IMR-90 (cell line): ENCODE results near the gene ROGDI. TPM values are rescaled to one million over a fixed set of nuclear protein-coding genes. Genes with fewer than 3 reads are reported as not detected.

ENCODE experiments used
- ATAC-seq: fragments of 200-7000 bp; cut with Tn5 transposase; 2 replicates; pipeline ENCODE4 v1.9.1; 2020; ENCODE audit warnings: low read depth, mild to moderate bottlenecking, moderate library complexity
- BruUV-seq: library from RNA; stranded (reverse); fragments of 400-500 nt; replicated peaks from 2 replicates; lab custom pipeline; 2021; lab: Mats Ljungman, UMichigan
- CTCF ChIA-PET: fragments of 300-600 bp; formaldehyde crosslinking; extraction: SDS; loops from one replicate; lab custom pipeline; 2021; ENCODE audit warnings: antibody characterized with exemption; lab: Yijun Ruan, JAX
- POLR2A ChIA-PET: fragments of 300-600 bp; sonication (Branson Sonifier 250); formaldehyde crosslinking; loops from one replicate; lab custom pipeline; 2022; ENCODE audit warnings: antibody characterized with exemption; ENCODE audit not compliant: unreplicated experiment; lab: Charles Lee
- DNase-seq: peaks from one replicate; pipeline ENCODE4 v3.0.0; 2013
- H2AFZ ChIP-seq: replicated peaks from 2 replicates; pipeline ENCODE3; 2013; ENCODE audit warnings: low read length, mild to moderate bottlenecking; ENCODE audit not compliant: poor library complexity
- H2AK5ac ChIP-seq: 2 replicates; pipeline ENCODE4 v1.6.1; 2013; ENCODE audit warnings: low read depth, low read length, inconsistent platforms
- H2AK9ac ChIP-seq: replicated peaks from 2 replicates; pipeline ENCODE3; 2013; ENCODE audit warnings: mild to moderate bottlenecking, low read depth, low read length, moderate library complexity; ENCODE audit not compliant: poor library complexity
- H2BK120ac ChIP-seq: 2 replicates; pipeline ENCODE4 v1.6.1; 2013; ENCODE audit warnings: low read depth, low read length, inconsistent platforms
- H2BK15ac ChIP-seq: 3 replicates; pipeline ENCODE4 v1.6.1; 2013; ENCODE audit warnings: low read depth, low read length, inconsistent platforms
- H2BK20ac ChIP-seq: 2 replicates; pipeline ENCODE4 v1.6.1; 2013; ENCODE audit warnings: low read depth, mild to moderate bottlenecking, inconsistent platforms, low read length, moderate library complexity
- H2BK5ac ChIP-seq: 2 replicates; pipeline ENCODE4 v1.6.1; 2013; ENCODE audit warnings: mild to moderate bottlenecking, low read depth, low read length, inconsistent platforms; ENCODE audit not compliant: poor library complexity, severe bottlenecking
- H3K14ac ChIP-seq: replicated peaks from 2 replicates; pipeline ENCODE4 v1.6.1; 2013; ENCODE audit warnings: low read depth, low read length, inconsistent platforms
- H3K18ac ChIP-seq: 2 replicates; pipeline ENCODE4 v1.6.1; 2013; ENCODE audit warnings: low read depth, low read length, control low read depth
- H3K23ac ChIP-seq: 2 replicates; pipeline ENCODE4 v1.6.1; 2013; ENCODE audit warnings: low read depth, low read length, inconsistent platforms
- H3K27ac ChIP-seq: 2 replicates; pipeline ENCODE4 v1.5.1; 2013; ENCODE audit warnings: mild to moderate bottlenecking, control low read depth, low read length; ENCODE audit not compliant: insufficient read depth
- H3K27me3 ChIP-seq: 2 replicates; pipeline ENCODE4 v1.6.1; 2013; ENCODE audit warnings: low read length; ENCODE audit not compliant: control insufficient read depth, insufficient read depth
- H3K36me3 ChIP-seq: 2 replicates; pipeline ENCODE4 v1.6.1; 2013; ENCODE audit warnings: low read length, mixed read lengths; ENCODE audit not compliant: control insufficient read depth, insufficient read depth
- H3K4ac ChIP-seq: 2 replicates; pipeline ENCODE4 v1.6.1; 2013; ENCODE audit warnings: low read depth, low read length, inconsistent platforms
- H3K4me1 ChIP-seq: 2 replicates; pipeline ENCODE4 v1.6.1; 2013; ENCODE audit warnings: low read length, mixed read lengths; ENCODE audit not compliant: control insufficient read depth, insufficient read depth
- H3K4me2 ChIP-seq: 2 replicates; pipeline ENCODE4 v1.6.1; 2013; ENCODE audit warnings: low read depth, mild to moderate bottlenecking, control low read depth, low read length, moderate library complexity
- H3K4me3 ChIP-seq: 2 replicates; pipeline ENCODE4 v1.5.1; 2013; ENCODE audit warnings: low read depth, mild to moderate bottlenecking, control low read depth, low read length, moderate library complexity; ENCODE audit not compliant: insufficient read depth
- H3K56ac ChIP-seq: 2 replicates; pipeline ENCODE4 v1.6.1; 2013; ENCODE audit warnings: low read length, inconsistent platforms; ENCODE audit not compliant: insufficient read depth; ENCODE audit errors: extremely low read depth
- H3K79me1 ChIP-seq, 2 experiments: 2 replicates each; pipeline ENCODE4 v1.6.1; 2013; ENCODE audit warnings: low read length in 2 of 2, inconsistent platforms in 1 of 2, low read depth in 1 of 2
- H3K9ac ChIP-seq: 2 replicates; pipeline ENCODE4 v1.6.1; 2013; ENCODE audit warnings: low read depth, low read length, control low read depth
- H3K9me1 ChIP-seq: 2 replicates; pipeline ENCODE4 v1.6.1; 2013; ENCODE audit warnings: low read length, inconsistent platforms; ENCODE audit not compliant: insufficient read depth
- H3K9me3 ChIP-seq: 2 replicates; pipeline ENCODE4 v1.6.1; 2013; ENCODE audit warnings: low read length; ENCODE audit not compliant: control insufficient read depth, insufficient read depth
- H4K20me1 ChIP-seq: 2 replicates; pipeline ENCODE4 v1.6.1; 2013; ENCODE audit warnings: low read length, inconsistent platforms; ENCODE audit not compliant: insufficient read depth
- H4K5ac ChIP-seq: 2 replicates; pipeline ENCODE4 v1.6.1; 2013; ENCODE audit warnings: mild to moderate bottlenecking, low read depth, low read length, control low read depth
- H4K8ac ChIP-seq, 2 experiments: 2 replicates each; pipeline ENCODE4 v1.6.1; 2013; ENCODE audit warnings: low read depth in 2 of 2, low read length in 2 of 2, control low read depth in 1 of 2, inconsistent platforms in 1 of 2
- H4K91ac ChIP-seq: 2 replicates; pipeline ENCODE4 v1.6.1; 2013; ENCODE audit warnings: low read depth, low read length, inconsistent platforms; ENCODE audit not compliant: insufficient read depth
- CEBPB ChIP-seq: IDR thresholded peaks from 2 replicates; pipeline ENCODE4 v1.6.1; 2012; ENCODE audit warnings: low read depth, low read length, improper control_type of control experiment
- CHD1 ChIP-seq: IDR thresholded peaks from 2 replicates; pipeline ENCODE4 v1.6.1; 2012; ENCODE audit warnings: low read depth, low read length, improper control_type of control experiment
- CTCF ChIP-seq: conservative IDR thresholded peaks from 2 replicates; pipeline ENCODE4 v1.5.1; 2012; ENCODE audit warnings: mild to moderate bottlenecking, low read depth, low read length, improper control_type of control experiment
- ELK1 ChIP-seq: fragments of 150-350 bp; IDR thresholded peaks from 2 replicates; pipeline ENCODE4 v1.6.1; 2016; ENCODE audit warnings: low read depth, mild to moderate bottlenecking, low read length, moderate library complexity, borderline replicate concordance
- MAFK ChIP-seq: IDR thresholded peaks from 2 replicates; pipeline ENCODE4 v1.6.1; 2012; ENCODE audit warnings: low read depth, low read length, improper control_type of control experiment
- MAZ ChIP-seq: IDR thresholded peaks from 2 replicates; pipeline ENCODE4 v1.6.1; 2012; ENCODE audit warnings: low read depth, mild to moderate bottlenecking, low read length, improper control_type of control experiment, moderate library complexity, borderline replicate concordance
- MXI1 ChIP-seq: IDR thresholded peaks from 2 replicates; pipeline ENCODE4 v1.6.1; 2012; ENCODE audit warnings: low read depth, mild to moderate bottlenecking, low read length, moderate library complexity, borderline replicate concordance
- NFE2L2 ChIP-seq: fragments of 150-350 bp; IDR thresholded peaks from 2 replicates; pipeline ENCODE4 v1.6.1; 2016; ENCODE audit warnings: low read depth, mild to moderate bottlenecking, low read length
- POLR2A ChIP-seq: IDR thresholded peaks from 2 replicates; pipeline ENCODE4 v1.6.1; 2012; ENCODE audit warnings: mild to moderate bottlenecking, low read depth, low read length
- RAD21 ChIP-seq: IDR thresholded peaks from 2 replicates; pipeline ENCODE4 v1.6.1; 2012; ENCODE audit warnings: low read length, improper control_type of control experiment
- RCOR1 ChIP-seq: IDR thresholded peaks from 2 replicates; pipeline ENCODE4 v1.6.1; 2012; ENCODE audit warnings: mild to moderate bottlenecking, low read length, improper control_type of control experiment; ENCODE audit not compliant: insufficient replicate concordance
- USF2 ChIP-seq: fragments of 150-350 bp; IDR thresholded peaks from 2 replicates; pipeline ENCODE4 v1.6.1; 2017; ENCODE audit warnings: mild to moderate bottlenecking, antibody characterized with exemption, low read length, low read depth
- WGBS, 2 experiments: methylation state at CpG; one replicate each; pipeline versions ENCODE4 v1.1.5 to v1.1.7; 2013; ENCODE audit warnings: missing lambda C conversion rate in 2 of 2; ENCODE audit not compliant: insufficient read length in 1 of 2; ENCODE audit errors: extremely low coverage in 2 of 2; 5-methylcytosine and 5-hydroxymethylcytosine counted together
- dilution Hi-C: fragments of 300-500 bp; cut with HindIII; formaldehyde crosslinking; loops from one replicate; pipeline ENCODE4 v1.14.3; 2018; ENCODE audit warnings: low sequenced_read_pairs; ENCODE audit not compliant: unreplicated experiment
- in situ Hi-C: fragments of 300-500 bp; cut with MboI; formaldehyde crosslinking; loops from 3 replicates; pipeline ENCODE4 v1.14.3; 2019; ENCODE audit warnings: low sequenced_read_pairs, inconsistent platforms, mixed read lengths
- intact Hi-C: fragments of 100-400 bp; cut with micrococcal nuclease; formaldehyde crosslinking; loops from 2 replicates; pipeline ENCODE4 v1.10.0; 2022
- polyA plus RNA-seq, 3 experiments: library from polyadenylated mRNA; depleted of rRNA; stranded (reverse); fragments of >200 nt; gene quantifications; 2 replicates each; pipeline ENCODE4 v1.2.3, GENCODE V29; 2012; ENCODE audit warnings: low replicate concordance in 1 of 3
- total RNA-seq: library from RNA; depleted of rRNA; stranded (reverse); fragments of >200 nt; gene quantifications from 2 replicates; pipeline ENCODE4 v1.2.3, GENCODE V29; 2012

Gene ROGDI
- total and polyA plus RNA-seq, 2 of the 4 experiments (the other 2 are of a cell fraction): 13.6 to 27.1 TPM

- CTCF ChIA-PET: no interaction called here
- Histone ChIP-seq H2BK120ac (no peak overlapping the region), H3K27ac (no peak overlapping the region), H3K36me3 (no peaks in the 10 kb centered on the region), H3K4me2 (no peak overlapping the region), H3K4me3 (no peak overlapping the region), H2AK9ac (peak overlapping the region; percentile 28), H3K9me1 (0 out of 2 replicates have a peak, but pooled peaks cover 3% of the 10 kb centered on the region), H2BK5ac (no peak overlapping the region), H3K4me1 (no peaks in the 10 kb centered on the region), H2AFZ (peak overlapping the region; percentile 32), H3K4ac (no peak overlapping the region), H3K56ac (no peak overlapping the region), H3K9ac (no peak overlapping the region), H3K9me3 (no peaks in the 10 kb centered on the region), H2BK15ac (no peak overlapping the region), H4K8ac (no peak overlapping the region), H3K79me1 (no peaks in the 10 kb centered on the region), H3K23ac (no peak overlapping the region), H2BK20ac (no peak overlapping the region), H2AK5ac (0 out of 2 replicates have a peak overlapping the region, but pooled peaks have one; percentile 8), H4K91ac (no peak overlapping the region), H4K20me1 (no peaks in the 10 kb centered on the region), H3K14ac (no peak overlapping the region), H3K18ac (no peak overlapping the region), H3K27me3 (no peaks in the 10 kb centered on the region; the same call in 1 of the 2 replicates), H4K5ac (no peak overlapping the region)
- no peak for DNase-seq
- in situ Hi-C loops: no loop called here
- ATAC-seq: no peak
- intact Hi-C loops: no loop called here
- BruUV-seq: no TSS peak
- POLR2A ChIA-PET: no interaction called here
- dilution Hi-C loops: no loop called here
- 86% methylated on average over 1 of the region's 8 CpGs; no CpG with 5 or more reads in 1 of the 2 experiments for WGBS, 2 experiments
- TF ChIP-seq USF2: no peak
- TF ChIP-seq RAD21: no peak
- peak; percentile 90 for TF ChIP-seq MAFK
- TF ChIP-seq NFE2L2: peak; percentile 86
- TF ChIP-seq CTCF: no peak
- no peak for TF ChIP-seq ELK1
- TF ChIP-seq POLR2A: no peak
- TF ChIP-seq MAZ: no peak
- TF ChIP-seq RCOR1: no peak
- TF ChIP-seq MXI1: no peak
- no peak for TF ChIP-seq CEBPB
- no peak for TF ChIP-seq CHD1
Observed at GRCh38 chr16:4787068-4787467, 15.4 kb downstream of the ROGDI start.
